Fibroblast of the aortic adventitia (primary cell): ENCODE data around the gene TMEM183A. TPM values are rescaled to one million over a fixed set of nuclear protein-coding genes. Genes with fewer than 3 reads are reported as not detected.
"Not testable (repeated sequence)": the region's sequence is repeated elsewhere in the genome, so short reads cannot be mapped to it uniquely, and the experiment has no call there.

Source experiments
- DNase-seq: peaks from one replicate; pipeline ENCODE4 v3.0.0-alpha.2; 2010; ENCODE audit warnings: low read depth
- H3K4me3 ChIP-seq: 2 replicates; pipeline ENCODE4 v1.5.1; 2011; ENCODE audit warnings: low read depth, mild to moderate bottlenecking, control low read depth, low read length, moderate library complexity
- CTCF ChIP-seq: IDR thresholded peaks from 2 replicates; pipeline ENCODE4 v1.5.1; 2011; ENCODE audit warnings: mild to moderate bottlenecking, low read length, control low read depth, inconsistent platforms; ENCODE audit not compliant: insufficient read depth
- total RNA-seq: library from RNA; depleted of rRNA; stranded (reverse); fragments of >200 nt; gene quantifications from 2 replicates; pipeline ENCODE4 v1.2.3, GENCODE V29; 2012; ENCODE audit warnings: low replicate concordance

The TMEM183A gene
- total RNA-seq, 1 donor: 76.2 TPM

- no peak for DNase-seq
Observed at GRCh38 chr1:202972046-202972445, 35.1 kb upstream of the TMEM183A start.

GRCh38 chr1:202974856-202975255 is 32.3 kb upstream of the TMEM183A start:
- TF ChIP-seq CTCF: no peak
- no peak for DNase-seq
- H3K4me3 ChIP-seq: no peak overlapping the region

More at GRCh38 chr1:202972046-202972445, 35.1 kb upstream of the TMEM183A start:
- H3K4me3 ChIP-seq: no peak overlapping the region
- no peak for TF ChIP-seq CTCF

GRCh38 chr1:202976633-202977032 is 30.5 kb upstream of the TMEM183A start:
- TF ChIP-seq CTCF: no peak
- no peak overlapping the region for H3K4me3 ChIP-seq
- no peak for DNase-seq

GRCh38 chr1:202979459-202979858 is 27.7 kb upstream of the TMEM183A start:
- no peak for DNase-seq
- no peak for TF ChIP-seq CTCF
- H3K4me3 ChIP-seq: no peak overlapping the region

GRCh38 chr1:202981939-202982338 is 25.2 kb upstream of the TMEM183A start:
- TF ChIP-seq CTCF: no peak
- DNase-seq: no peak
- no peak overlapping the region for H3K4me3 ChIP-seq

- no peak for DNase-seq
- no peak for TF ChIP-seq CTCF
- no peak overlapping the region for H3K4me3 ChIP-seq
Observed at GRCh38 chr1:202982715-202983430, 24.3 kb upstream of the TMEM183A start.

- not testable (repeated sequence) for H3K4me3 ChIP-seq, DNase-seq
Observed at GRCh38 chr1:202986120-202986519, 21.1 kb upstream of the TMEM183A start.
